ENCODE data around the gene CATSPER2.
"Not testable (repeated sequence)": the region's sequence is repeated elsewhere in the genome, so short reads cannot be mapped to it uniquely, and the experiment has no call there.

The CATSPER2 gene

DNA sequence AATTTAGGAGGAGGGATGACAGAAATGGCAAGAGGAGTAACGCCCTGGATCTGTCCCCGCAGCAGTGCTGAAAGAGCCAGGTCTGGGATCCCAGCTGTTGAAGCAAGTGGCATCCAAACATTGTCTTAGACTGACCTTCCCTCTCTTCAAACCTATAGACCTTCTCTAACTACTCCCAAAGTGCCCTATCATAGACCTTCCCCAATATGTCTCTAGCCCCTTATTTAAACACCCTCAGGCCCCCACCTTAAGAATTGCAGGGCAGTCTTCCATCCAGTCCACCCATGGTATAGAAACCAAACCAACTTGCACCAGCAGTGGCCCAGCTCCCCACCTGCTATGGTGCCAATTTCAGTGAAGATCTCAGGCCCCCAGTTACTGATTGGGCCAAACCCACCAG is 48.4 kb downstream of the CATSPER2 start:
- DNase-seq; intact Hi-C loops (cut with DNase I): not testable (repeated sequence)

DNA sequence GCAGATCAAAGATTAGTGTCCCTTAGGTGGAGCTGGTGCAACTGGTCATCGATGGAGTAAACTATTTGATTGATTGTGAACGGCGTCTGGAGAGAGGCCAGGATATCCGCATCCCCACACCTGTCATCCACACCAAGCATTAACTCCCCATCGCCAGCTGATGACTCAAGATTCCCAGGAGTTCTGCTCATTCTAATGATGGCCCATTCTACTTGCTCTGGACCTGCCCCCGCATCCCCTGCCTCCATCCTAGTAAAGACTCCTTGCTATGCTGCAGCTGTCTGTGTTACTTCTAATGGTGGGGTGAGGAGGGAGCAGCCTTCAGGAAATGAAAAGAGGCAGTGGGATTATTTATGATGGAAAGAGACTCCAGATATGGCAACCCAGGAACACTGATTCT is 49.5 kb downstream of the CATSPER2 start:
- intact Hi-C loops (cut with DNase I) = not testable (repeated sequence)
- peak in 33 of 42 donors; percentile 5 to 71 (median 32) for DNase-seq

DNA sequence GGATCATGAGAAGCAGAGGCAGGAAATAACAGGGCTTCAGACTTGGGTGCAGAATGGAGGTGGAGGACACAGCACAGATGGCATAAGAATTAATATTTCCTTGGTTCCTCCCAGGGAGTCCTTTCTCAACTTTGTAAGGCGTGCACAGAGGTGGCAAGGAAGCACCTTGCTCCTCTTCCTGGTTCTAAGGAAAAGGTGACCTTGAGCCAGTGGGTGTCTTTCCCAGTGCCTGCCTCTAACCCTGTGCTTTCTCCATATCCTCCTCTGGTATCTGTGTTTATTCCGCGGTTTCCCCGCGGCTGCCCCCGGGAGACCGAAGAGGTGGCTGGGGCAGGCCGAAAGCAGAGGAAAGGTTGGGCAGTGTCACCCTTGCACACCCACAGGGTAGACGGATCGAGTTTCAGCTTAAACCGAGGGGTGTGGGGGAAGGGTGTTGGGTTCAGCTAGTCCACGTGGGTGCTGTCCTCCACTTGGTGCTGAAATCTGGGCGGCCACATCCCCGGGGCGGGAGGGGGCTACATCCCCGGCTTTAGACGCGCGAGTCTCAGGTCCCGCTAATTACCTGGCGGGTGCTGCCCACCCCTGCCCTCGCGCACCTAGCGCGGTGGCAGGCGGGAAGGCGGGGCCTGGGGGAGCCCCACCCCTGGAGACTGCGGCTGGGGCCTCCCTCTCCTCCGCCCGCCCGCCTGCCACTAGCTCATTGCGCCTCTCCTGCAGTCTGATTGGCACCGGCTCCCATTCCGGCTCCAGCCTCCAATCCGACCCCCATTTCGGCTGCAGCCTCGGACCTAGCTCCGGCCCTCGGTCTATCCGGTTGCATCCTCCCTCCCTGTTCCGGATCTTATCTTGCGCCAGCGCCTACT is 55.1 kb downstream of the CATSPER2 start, which contains the start of gene CKMT1B:
TSS of gene CKMT1B (plus strand) at position 700 of the 863 bp plus-strand sequence. CDS start 192 bp downstream, outside the sequence.
- intact Hi-C loops (cut with DNase I); DNase-seq: not testable (repeated sequence)

DNA sequence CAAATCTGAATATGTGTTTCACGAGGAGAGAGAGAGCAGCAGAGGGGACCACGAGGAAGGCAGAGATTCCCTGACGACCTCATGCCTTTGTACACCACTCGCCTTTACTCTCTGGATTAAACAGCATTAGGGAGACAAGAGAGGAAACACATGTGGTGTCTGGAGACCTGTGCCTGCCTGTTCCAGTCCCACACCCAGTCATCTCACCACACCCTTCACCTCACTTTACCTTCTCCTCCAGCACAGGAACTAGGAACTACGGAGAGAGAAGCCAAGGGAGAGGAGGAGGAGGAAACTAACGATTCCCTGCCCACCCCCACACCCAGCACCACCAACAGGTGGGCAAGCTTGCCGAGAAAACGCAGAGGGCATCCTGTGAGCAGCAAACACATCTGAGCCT is 55.8 kb downstream of the CATSPER2 start:
- peak in 1 of 42 donors; percentile 12 for DNase-seq
- intact Hi-C loops (cut with DNase I) = not testable (repeated sequence)

DNA sequence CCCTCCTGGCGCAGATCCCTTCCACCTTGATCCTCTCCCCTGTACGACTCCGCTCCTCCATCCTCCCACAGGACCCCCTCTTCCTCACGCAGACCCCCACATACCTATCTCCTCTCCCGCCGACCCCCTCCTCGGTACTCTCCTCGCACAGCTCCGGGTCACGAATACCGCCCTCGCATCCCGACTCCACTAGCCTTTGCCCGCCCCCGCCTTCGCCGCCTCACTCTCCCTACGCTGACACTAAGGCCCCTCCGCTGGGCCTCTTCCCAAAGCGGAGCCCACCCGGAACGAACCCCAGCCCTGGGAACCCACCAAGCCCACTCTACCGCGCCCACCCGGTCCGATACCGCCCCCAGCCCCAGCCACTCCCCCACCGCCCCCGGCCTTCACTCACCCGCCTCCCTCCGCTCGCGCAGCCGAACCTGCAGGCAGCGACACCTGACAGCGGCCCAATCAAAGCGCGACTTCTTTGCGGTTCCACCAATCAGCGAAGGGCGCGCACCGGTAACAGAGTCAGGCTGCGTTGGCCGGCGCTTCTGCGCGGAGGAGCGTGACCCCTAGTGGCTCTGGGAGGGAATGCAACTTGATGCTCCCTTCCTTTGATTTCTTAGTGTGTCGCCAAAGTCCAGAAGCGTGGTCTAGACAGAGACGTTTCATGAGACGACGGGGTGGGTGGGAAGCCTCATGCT is 58.7 kb downstream of the CATSPER2 start, which contains the start of gene PPIP5K1:
TSS of gene PPIP5K1 (minus strand) at position 431 of the 689 bp plus-strand sequence. CDS start 5,704 bp downstream, outside the sequence.
- DNase-seq; intact Hi-C loops (cut with DNase I): not testable (repeated sequence)
